Activated T-cell treated with anti-CD3 and anti-CD28 coated beads, Interleukin-2, amount 50 U/mL, for 1 hour (primary cell): ENCODE measurements around the gene FAM3B.

Experiments
- DNase-seq: peaks from one replicate; pipeline ENCODE4 v3.0.0-alpha.2; 2020

FAM3B gene

GRCh38 chr21:41369105-41369919 lies 52.7 kb downstream of the FAM3B start:
- DNase-seq = peak; percentile 58

- DNase-seq = no peak
Measured at GRCh38 chr21:41369920-41370839, 53.6 kb downstream of the FAM3B start.

GRCh38 chr21:41370840-41371684 lies 54.5 kb downstream of the FAM3B start:
- no peak for DNase-seq

- no peak for DNase-seq
Measured at GRCh38 chr21:41371685-41372030, 55.1 kb downstream of the FAM3B start.

- DNase-seq = no peak
Measured at GRCh38 chr21:41373253-41373652, 56.7 kb downstream of the FAM3B start.

GRCh38 chr21:41373763-41374162 lies 57.2 kb downstream of the FAM3B start:
- DNase-seq = no peak

GRCh38 chr21:41374177-41374712 lies 57.6 kb downstream of the FAM3B start:
- no peak for DNase-seq

- DNase-seq = no peak
Measured at GRCh38 chr21:41374867-41375533, 58.4 kb downstream of the FAM3B start.

- DNase-seq = no peak
Measured at GRCh38 chr21:41375875-41376274, 59.3 kb downstream of the FAM3B start.

- no peak for DNase-seq
Measured at GRCh38 chr21:41377715-41378114, 61.1 kb downstream of the FAM3B start.

GRCh38 chr21:41378849-41379248 lies 62.2 kb downstream of the FAM3B start:
- no peak for DNase-seq

- DNase-seq = no peak
Measured at GRCh38 chr21:41379901-41380300, 63.3 kb downstream of the FAM3B start.

- DNase-seq = no peak
Measured at GRCh38 chr21:41381731-41382130, 65.1 kb downstream of the FAM3B start.

- no peak for DNase-seq
Measured at GRCh38 chr21:41387042-41387819, 70.6 kb downstream of the FAM3B start.

GRCh38 chr21:41387824-41388223 lies 71.2 kb downstream of the FAM3B start:
- no peak for DNase-seq

- no peak for DNase-seq
Measured at GRCh38 chr21:41388259-41388658, 71.7 kb downstream of the FAM3B start.

- no peak for DNase-seq
Measured at GRCh38 chr21:41390043-41390639, 73.5 kb downstream of the FAM3B start.

- DNase-seq = no peak
Measured at GRCh38 chr21:41393876-41394465, 77.4 kb downstream of the FAM3B start.

- DNase-seq = no peak
Measured at GRCh38 chr21:41396558-41397075, 80.0 kb downstream of the FAM3B start.

GRCh38 chr21:41397471-41397891 lies 80.9 kb downstream of the FAM3B start:
- no peak for DNase-seq
